ENCODE results near the gene NRTN.
"Not testable (repeated sequence)": the region's sequence is repeated elsewhere in the genome, so short reads cannot be mapped to it uniquely, and the experiment has no call there.

DNA sequence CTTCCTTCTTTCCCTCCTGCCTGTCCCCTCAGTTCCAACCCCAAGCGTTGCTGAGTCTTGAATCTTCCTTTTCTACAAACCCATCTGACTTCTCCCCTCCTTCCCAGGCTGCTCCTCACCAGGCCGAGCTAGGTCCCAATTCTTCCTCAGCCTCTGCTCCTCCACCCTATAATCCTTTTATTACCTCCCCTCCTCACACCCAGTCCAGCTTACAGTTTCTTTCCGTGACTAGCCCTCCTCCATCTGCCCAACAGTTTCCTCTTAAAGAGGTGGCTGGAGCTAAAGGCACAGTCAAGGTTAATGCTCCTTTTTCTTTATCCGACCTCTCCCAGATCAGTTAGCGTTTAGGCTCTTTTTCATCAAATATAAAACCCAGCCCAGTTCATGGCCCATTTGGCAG, 43.8 kb downstream of the NRTN start:
- TF ChIP-seq, protein P1, sequence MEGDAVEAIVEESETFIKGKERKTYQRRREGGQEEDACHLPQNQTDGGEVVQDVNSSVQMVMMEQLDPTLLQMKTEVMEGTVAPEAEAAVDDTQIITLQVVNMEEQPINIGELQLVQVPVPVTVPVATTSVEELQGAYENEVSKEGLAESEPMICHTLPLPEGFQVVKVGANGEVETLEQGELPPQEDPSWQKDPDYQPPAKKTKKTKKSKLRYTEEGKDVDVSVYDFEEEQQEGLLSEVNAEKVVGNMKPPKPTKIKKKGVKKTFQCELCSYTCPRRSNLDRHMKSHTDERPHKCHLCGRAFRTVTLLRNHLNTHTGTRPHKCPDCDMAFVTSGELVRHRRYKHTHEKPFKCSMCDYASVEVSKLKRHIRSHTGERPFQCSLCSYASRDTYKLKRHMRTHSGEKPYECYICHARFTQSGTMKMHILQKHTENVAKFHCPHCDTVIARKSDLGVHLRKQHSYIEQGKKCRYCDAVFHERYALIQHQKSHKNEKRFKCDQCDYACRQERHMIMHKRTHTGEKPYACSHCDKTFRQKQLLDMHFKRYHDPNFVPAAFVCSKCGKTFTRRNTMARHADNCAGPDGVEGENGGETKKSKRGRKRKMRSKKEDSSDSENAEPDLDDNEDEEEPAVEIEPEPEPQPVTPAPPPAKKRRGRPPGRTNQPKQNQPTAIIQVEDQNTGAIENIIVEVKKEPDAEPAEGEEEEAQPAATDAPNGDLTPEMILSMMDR (conservative IDR thresholded peaks at IDR 0.05; ENCODE audit: low read depth, low read length): not testable (repeated sequence)
- not testable (repeated sequence) for TF ChIP-seq EZH2 (IDR thresholded peaks at IDR 0.05; ENCODE audit: low read length, unreplicated experiment); EZH2phosphoT487 (IDR thresholded peaks at IDR 0.05; ENCODE audit: borderline replicate concordance, low read length)
